Gastroesophageal sphincter (tissue), 4 donors: ENCODE measurements around the gene PSMD14. TPM values are rescaled to one million over a fixed set of nuclear protein-coding genes. Genes with fewer than 3 reads are reported as not detected.

ENCODE experiments used
- ATAC-seq: fragments of 150-250 bp; one replicate; pipeline ENCODE4 v1.9.1; 2016; ENCODE audit warnings: mild to moderate bottlenecking, moderate library complexity
- H3K27ac ChIP-seq, 4 donors: fragments of 200-600 bp; sonication (generic) in 3 of 4; 1 replicate in 3 of 4; 2 replicates in 1 of 4; pipeline ENCODE4 v1.5.1; 2016 to 2019
- H3K27me3 ChIP-seq: fragments of 200-600 bp; sonication (generic); one replicate; pipeline ENCODE4 v1.5.1; 2019
- H3K36me3 ChIP-seq, 2 donors: fragments of 200-600 bp; sonication (generic); one replicate each; pipeline ENCODE4 v1.5.1; 2019; ENCODE audit warnings: control low read depth in 1 of 2
- H3K4me1 ChIP-seq, 3 donors: fragments of 200-600 bp; sonication (generic); 1 replicate in 2 of 3; 2 replicates in 1 of 3; pipeline ENCODE4 v1.5.1; 2016 to 2019; ENCODE audit warnings: control low read depth in 2 of 3
- H3K4me3 ChIP-seq, 2 donors: fragments of 200-600 bp; sonication (generic); one replicate each; pipeline ENCODE4 v1.5.1; 2019; ENCODE audit warnings: mild to moderate bottlenecking in 1 of 2, moderate library complexity in 1 of 2
- H3K9me3 ChIP-seq, 3 donors: fragments of 200-600 bp; sonication (generic); one replicate each; pipeline ENCODE4 v1.5.1; 2017 to 2019; ENCODE audit warnings: control low read depth in 2 of 3
- EP300 ChIP-seq: sonication (generic); formaldehyde crosslinking; IDR thresholded peaks from one replicate; pipeline ENCODE4 v1.6.1; 2017; ENCODE audit warnings: antibody characterized with exemption, mild to moderate bottlenecking
- POLR2A ChIP-seq, 2 donors: fragments of 450-650 bp; IDR thresholded peaks; one replicate each; pipeline ENCODE4 v1.6.1; 2017; ENCODE audit warnings: antibody characterized with exemption in 2 of 2, mild to moderate bottlenecking in 2 of 2, moderate library complexity in 1 of 2
- POLR2AphosphoS5 ChIP-seq: sonication (generic); formaldehyde crosslinking; IDR thresholded peaks from one replicate; pipeline ENCODE4 v1.6.1; 2017; ENCODE audit warnings: antibody characterized with exemption
- WGBS, 2 donors: methylation state at CpG; one replicate each; pipeline ENCODE4 v1.1.5; 2018; ENCODE audit warnings: low coverage in 1 of 2; 5-methylcytosine and 5-hydroxymethylcytosine counted together
- total RNA-seq, 4 donors: library from RNA; depleted of rRNA; stranded (reverse); fragments of >200 nt; gene quantifications; one replicate each; pipeline ENCODE4 v1.1.0, GENCODE V29; 2016
- TF ChIP-seq, protein P1 (sequence below), 4 experiments: fragments of 200-600 bp in 2 of 4; fragments of 450-650 bp in 2 of 4; sonication (generic) in 1 of 4; IDR thresholded peaks; one replicate each; pipeline ENCODE4 v1.5.1; 2017 to 2019; ENCODE audit warnings: antibody characterized with exemption in 4 of 4, mild to moderate bottlenecking in 2 of 4, moderate library complexity in 2 of 4

PSMD14 gene
- total RNA-seq, 4 donors from 2014 or later, result 32.3 to 46.1 (median 35.6) TPM

DNA sequence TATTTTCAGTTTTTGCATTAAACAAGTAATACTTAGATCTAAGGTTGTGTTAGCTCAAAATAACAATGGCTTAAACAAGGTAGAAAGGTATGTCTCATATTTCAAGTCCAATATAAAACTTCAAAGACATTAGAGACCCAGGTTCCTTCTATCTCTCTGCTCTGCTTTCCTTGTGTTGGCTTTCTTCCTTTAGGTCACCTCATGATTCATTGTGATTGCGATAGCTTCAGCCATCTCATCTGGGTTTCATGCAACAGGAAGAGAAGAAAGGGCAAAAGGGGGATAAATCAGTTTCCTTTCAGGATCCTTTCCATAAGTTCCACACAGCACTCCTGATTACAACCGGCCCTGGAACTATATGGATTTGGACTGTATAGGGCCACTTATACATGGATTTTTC lies 91.9 kb downstream of the PSMD14 start:
- WGBS, 2 donors, result 95 to 100% methylated on average over 1 to 2 of the region's 2 CpGs
- no peaks in the 10 kb centered on the region for H3K9me3 ChIP-seq
- TF ChIP-seq, protein P1, sequence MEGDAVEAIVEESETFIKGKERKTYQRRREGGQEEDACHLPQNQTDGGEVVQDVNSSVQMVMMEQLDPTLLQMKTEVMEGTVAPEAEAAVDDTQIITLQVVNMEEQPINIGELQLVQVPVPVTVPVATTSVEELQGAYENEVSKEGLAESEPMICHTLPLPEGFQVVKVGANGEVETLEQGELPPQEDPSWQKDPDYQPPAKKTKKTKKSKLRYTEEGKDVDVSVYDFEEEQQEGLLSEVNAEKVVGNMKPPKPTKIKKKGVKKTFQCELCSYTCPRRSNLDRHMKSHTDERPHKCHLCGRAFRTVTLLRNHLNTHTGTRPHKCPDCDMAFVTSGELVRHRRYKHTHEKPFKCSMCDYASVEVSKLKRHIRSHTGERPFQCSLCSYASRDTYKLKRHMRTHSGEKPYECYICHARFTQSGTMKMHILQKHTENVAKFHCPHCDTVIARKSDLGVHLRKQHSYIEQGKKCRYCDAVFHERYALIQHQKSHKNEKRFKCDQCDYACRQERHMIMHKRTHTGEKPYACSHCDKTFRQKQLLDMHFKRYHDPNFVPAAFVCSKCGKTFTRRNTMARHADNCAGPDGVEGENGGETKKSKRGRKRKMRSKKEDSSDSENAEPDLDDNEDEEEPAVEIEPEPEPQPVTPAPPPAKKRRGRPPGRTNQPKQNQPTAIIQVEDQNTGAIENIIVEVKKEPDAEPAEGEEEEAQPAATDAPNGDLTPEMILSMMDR (IDR thresholded peaks at IDR 0.05), result no peak
- TF ChIP-seq EP300 (no peak), POLR2AphosphoS5 (no peak), POLR2A (IDR thresholded peaks at IDR 0.05) (no peak)
- H3K4me3 ChIP-seq, result no peak overlapping the region
- H3K4me1 ChIP-seq, result no peaks in the 10 kb centered on the region
- ATAC-seq, result no peak
- no peak overlapping the region for H3K27ac ChIP-seq
- no peaks in the 10 kb centered on the region for H3K27me3 ChIP-seq
- peaks cover 0 to 59% of the 10 kb centered on the region in 2 donors for H3K36me3 ChIP-seq

DNA sequence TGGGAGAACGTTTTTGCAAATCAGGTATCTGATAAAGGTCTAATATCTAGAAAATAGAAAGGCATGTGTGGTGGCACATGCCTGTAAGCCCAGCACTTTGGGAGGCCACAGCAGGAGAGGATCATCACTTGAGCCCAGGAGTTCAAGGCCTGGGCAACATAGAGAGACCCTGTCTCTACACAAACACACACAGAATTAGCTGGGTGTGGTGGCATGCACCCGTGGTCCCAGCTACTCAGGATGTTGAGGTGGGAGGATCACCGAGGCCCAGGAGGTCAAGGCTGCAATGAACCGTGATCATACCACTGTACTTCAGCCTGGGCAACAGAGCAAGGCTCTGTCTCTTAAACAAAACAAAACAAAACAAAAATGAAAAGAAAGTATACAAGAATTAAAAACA lies 94.1 kb downstream of the PSMD14 start:
- Histone ChIP-seq H3K27me3 (no peaks in the 10 kb centered on the region), H3K27ac (no peak overlapping the region), H3K9me3 (no peaks in the 10 kb centered on the region), H3K36me3 (peaks cover 0 to 37% of the 10 kb centered on the region in 2 donors), H3K4me1 (no peaks in the 10 kb centered on the region), H3K4me3 (no peak overlapping the region)
- TF ChIP-seq POLR2A (IDR thresholded peaks at IDR 0.05), result no peak
- no peak for TF ChIP-seq EP300
- TF ChIP-seq, protein P1 (IDR thresholded peaks at IDR 0.05), result no peak
- TF ChIP-seq POLR2AphosphoS5, result no peak
- WGBS, 2 donors, result 91 to 100% methylated on average over 1 to 4 of the region's 4 CpGs
- ATAC-seq, result no peak

DNA sequence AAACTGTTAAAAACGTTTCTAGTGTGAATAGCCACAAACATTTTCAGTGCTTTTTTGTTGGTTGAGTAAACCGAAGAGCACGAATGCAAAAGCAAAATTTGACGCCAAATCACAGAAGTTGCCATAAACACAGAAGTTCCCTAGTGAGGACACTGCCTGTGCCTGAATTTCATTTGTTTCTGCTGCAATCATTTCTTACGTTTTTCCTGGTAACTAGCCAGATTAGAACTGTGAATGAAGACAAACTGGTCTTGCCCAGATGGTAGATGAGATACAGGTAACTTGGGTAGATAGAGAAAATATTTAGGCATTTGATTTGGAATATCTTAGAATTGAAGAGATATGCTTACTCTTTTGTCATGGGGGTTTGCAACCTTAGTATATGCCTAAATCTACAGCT lies 98.1 kb downstream of the PSMD14 start:
- Histone ChIP-seq H3K27ac (no peak overlapping the region), H3K27me3 (no peaks in the 10 kb centered on the region), H3K9me3 (no peaks in the 10 kb centered on the region), H3K36me3 (peaks cover 0 to 20% of the 10 kb centered on the region in 2 donors), H3K4me3 (no peak overlapping the region), H3K4me1 (no peaks in the 10 kb centered on the region)
- WGBS, 2 donors, result 76 to 89% methylated on average over 5 of the region's 5 CpGs
- ATAC-seq, result no peak
- no peak for TF ChIP-seq POLR2A (IDR thresholded peaks at IDR 0.05)
- TF ChIP-seq, protein P1 (IDR thresholded peaks at IDR 0.05), result no peak
- TF ChIP-seq POLR2AphosphoS5, result no peak
- no peak for TF ChIP-seq EP300

DNA sequence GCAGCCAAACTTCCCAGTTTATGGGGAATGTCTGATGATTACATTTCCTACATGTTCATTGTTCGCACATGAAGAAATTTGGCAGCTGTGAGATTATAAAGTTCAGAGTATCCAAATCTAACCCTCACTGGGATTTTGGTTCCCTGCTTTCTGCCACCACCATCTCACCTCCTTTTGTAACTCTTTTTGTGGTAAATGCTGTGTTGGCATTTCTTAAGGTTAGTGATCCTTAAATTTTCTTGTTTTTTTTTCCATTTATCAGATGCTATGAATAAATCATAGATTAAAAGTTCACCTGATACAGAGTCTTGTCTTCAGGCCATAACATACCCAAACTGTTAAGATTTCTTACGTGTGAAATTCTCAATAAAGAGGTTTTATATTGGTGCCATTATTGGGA lies 99.4 kb downstream of the PSMD14 start:
- Histone ChIP-seq H3K36me3 (peaks cover 0 to 10% of the 10 kb centered on the region in 2 donors), H3K27me3 (no peaks in the 10 kb centered on the region), H3K4me3 (no peak overlapping the region), H3K27ac (no peak overlapping the region), H3K4me1 (no peaks in the 10 kb centered on the region), H3K9me3 (no peaks in the 10 kb centered on the region)
- TF ChIP-seq POLR2A (IDR thresholded peaks at IDR 0.05) (no peak), POLR2AphosphoS5 (no peak), EP300 (no peak)
- TF ChIP-seq, protein P1 (IDR thresholded peaks at IDR 0.05), result no peak
- no peak for ATAC-seq
- WGBS, 2 donors, result 85 to 100% methylated on average over 2 of the region's 2 CpGs

DNA sequence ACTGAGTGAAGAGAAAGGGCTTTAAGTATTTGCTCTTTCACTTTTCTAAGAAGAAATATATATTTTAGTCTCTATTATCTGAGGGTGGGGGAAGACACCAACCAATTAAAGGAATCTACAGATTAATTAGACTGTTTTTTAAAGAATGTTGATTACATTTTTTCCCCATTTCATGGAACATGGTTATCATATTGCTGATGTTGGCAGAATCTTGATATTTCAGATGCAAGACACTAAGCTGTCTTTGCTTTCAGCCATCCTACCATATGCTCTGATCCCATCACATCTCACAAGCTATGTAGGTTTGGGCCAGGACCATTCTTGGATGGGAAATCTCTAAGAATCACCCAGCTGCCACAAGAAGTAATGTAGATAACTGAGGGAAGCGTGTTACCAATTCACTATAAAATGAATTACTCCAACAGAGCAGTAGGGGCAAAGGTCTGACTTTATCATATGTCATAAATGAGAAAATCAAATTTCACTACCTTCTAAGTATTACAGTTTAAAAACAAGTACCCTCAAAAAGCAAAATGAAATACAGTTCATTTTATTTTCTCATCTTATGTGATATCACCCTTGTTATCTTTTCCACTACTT lies 101.2 kb downstream of the PSMD14 start:
- peaks cover 0 to 7% (median 0%) of the 10 kb centered on the region in 3 donors for H3K4me1 ChIP-seq
- H3K27ac ChIP-seq, result no peak overlapping the region
- H3K36me3 ChIP-seq, result peaks cover 0 to 10% of the 10 kb centered on the region in 2 donors
- WGBS, 2 donors, result 100% methylated on average over 1 of the region's 1 CpG; no CpG with 5 or more reads in 1 of the 2 donors
- peaks cover 8% of the 10 kb centered on the region for H3K27me3 ChIP-seq
- H3K4me3 ChIP-seq, result no peak overlapping the region
- H3K9me3 ChIP-seq, result no peaks in the 10 kb centered on the region
- no peak for ATAC-seq
- TF ChIP-seq POLR2A (IDR thresholded peaks at IDR 0.05) (no peak), EP300 (no peak)
- TF ChIP-seq, protein P1 (IDR thresholded peaks at IDR 0.05), result no peak
